Measurements from ENCODE around the gene RAP1GAP2.

Gene RAP1GAP2

GRCh38 chr17:2978991-2979390, 182.8 kb downstream of the RAP1GAP2 start:
- no peak for TF ChIP-seq CTCF (IDR thresholded peaks at IDR 0.05; ENCODE audit: extremely low read depth, insufficient read depth, missing control alignments)
- in situ Hi-C loops (cut with MboI; ENCODE audit: low pct_unique_long_range_greater_than_20kb, low sequenced_read_pairs, unreplicated experiment): no loop called here

GRCh38 chr17:2980211-2980903, 184.1 kb downstream of the RAP1GAP2 start:
- no peak for DNase-seq (ENCODE audit: low spot score)
- in situ Hi-C loops (cut with MboI; ENCODE audit: low pct_unique_long_range_greater_than_20kb, low sequenced_read_pairs, unreplicated experiment): no loop called here
- TF ChIP-seq CTCF (IDR thresholded peaks at IDR 0.05; ENCODE audit: extremely low read depth, insufficient read depth, missing control alignments): no peak

More at GRCh38 chr17:2978991-2979390, 182.8 kb downstream of the RAP1GAP2 start:
- DNase-seq (ENCODE audit: low spot score): no peak

DNA sequence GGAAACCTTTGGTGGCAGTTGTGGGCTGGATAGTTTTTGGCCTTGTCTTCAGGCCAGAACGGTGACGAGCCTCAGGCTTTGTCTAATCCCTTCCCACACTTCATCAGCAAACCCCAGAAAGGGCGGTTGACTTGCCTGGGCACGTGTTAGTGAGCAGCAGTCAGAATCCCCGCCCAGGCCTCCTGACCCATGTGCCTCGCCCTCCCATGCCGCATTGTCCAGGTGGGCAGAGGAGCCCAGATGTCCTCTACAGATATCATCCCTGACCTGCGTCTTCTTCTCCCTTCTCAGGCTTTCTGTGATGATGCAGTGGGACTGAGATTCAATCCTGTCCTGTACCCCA, 184.6 kb downstream of the RAP1GAP2 start:
- TF ChIP-seq CTCF (IDR thresholded peaks at IDR 0.05; ENCODE audit: extremely low read depth, insufficient read depth, missing control alignments): no peak
- in situ Hi-C loops (cut with MboI; ENCODE audit: low pct_unique_long_range_greater_than_20kb, low sequenced_read_pairs, unreplicated experiment): no loop called here

GRCh38 chr17:2981325-2981724, 185.1 kb downstream of the RAP1GAP2 start:
- no peak for DNase-seq (ENCODE audit: low spot score)
- no peak for TF ChIP-seq CTCF (IDR thresholded peaks at IDR 0.05; ENCODE audit: extremely low read depth, insufficient read depth, missing control alignments)
- in situ Hi-C loops (cut with MboI; ENCODE audit: low pct_unique_long_range_greater_than_20kb, low sequenced_read_pairs, unreplicated experiment): no loop called here

More for the DNA sequence above, 184.6 kb downstream of the RAP1GAP2 start:
- no peak for DNase-seq (ENCODE audit: low spot score)

- DNase-seq (ENCODE audit: low spot score): no peak
- in situ Hi-C loops (cut with MboI; ENCODE audit: low pct_unique_long_range_greater_than_20kb, low sequenced_read_pairs, unreplicated experiment): no loop called here
- TF ChIP-seq CTCF (IDR thresholded peaks at IDR 0.05; ENCODE audit: extremely low read depth, insufficient read depth, missing control alignments): no peak
These were observed 186.6 kb downstream of the RAP1GAP2 start for GRCh38 chr17:2982854-2983253.

DNA sequence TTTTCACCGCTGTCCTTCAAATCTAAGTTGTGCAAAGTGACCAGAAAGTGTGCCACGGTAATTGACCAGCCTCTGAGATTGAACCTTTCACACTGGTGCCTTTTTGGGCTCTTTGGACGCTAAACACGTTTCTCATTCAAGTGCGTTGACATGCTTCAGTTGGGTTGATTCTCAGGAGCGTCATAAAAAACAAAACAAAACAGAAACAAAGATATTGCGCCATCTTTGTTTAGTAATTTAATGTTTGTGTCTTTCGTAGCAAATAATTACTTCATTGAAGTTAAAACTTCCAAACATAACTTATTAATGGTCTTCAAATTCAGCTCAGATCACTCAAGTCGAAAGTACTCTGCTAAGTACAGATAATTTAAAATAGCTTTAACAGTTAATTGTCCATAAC, 187.0 kb downstream of the RAP1GAP2 start:
- TF ChIP-seq CTCF (IDR thresholded peaks at IDR 0.05; ENCODE audit: extremely low read depth, insufficient read depth, missing control alignments): no peak
- in situ Hi-C loops (cut with MboI; ENCODE audit: low pct_unique_long_range_greater_than_20kb, low sequenced_read_pairs, unreplicated experiment): no loop called here
- DNase-seq (ENCODE audit: low spot score): no peak
